ENCODE results near the gene SYCP2L.
"Not testable (repeated sequence)": the region's sequence is repeated elsewhere in the genome, so short reads cannot be mapped to it uniquely, and the experiment has no call there.

The SYCP2L gene

GRCh38 chr6:10981409-10981808 is 94.6 kb downstream of the SYCP2L start:
- H3K23ac ChIP-seq (ENCODE audit: low read length) = no peak overlapping the region
- H3K56ac ChIP-seq (ENCODE audit: low read length) = no peak overlapping the region
- no peak overlapping the region for H2BK15ac ChIP-seq (replicated peaks; ENCODE audit: low read depth)
- H2BK5ac ChIP-seq (ENCODE audit: low read length) = no peak overlapping the region
- no peaks in the 10 kb centered on the region for H3K79me1 ChIP-seq (ENCODE audit: low read length)
- no CpG with 5 or more reads among the region's 1 CpG for WGBS (ENCODE audit: extremely low coverage, insufficient coverage, low lambda C conversion rate)
- no peaks in the 10 kb centered on the region for H3K27me3 ChIP-seq (ENCODE audit: insufficient read depth, low read length, poor library complexity)
- no peaks in the 10 kb centered on the region for H3K79me2 ChIP-seq (ENCODE audit: control insufficient read depth, insufficient read depth, low read length)
- no peak overlapping the region for H4K5ac ChIP-seq (ENCODE audit: low read length)
- H3K4me1 ChIP-seq (ENCODE audit: control insufficient read depth, low read depth, low read length) = no peaks in the 10 kb centered on the region
- H4K8ac ChIP-seq (ENCODE audit: low read depth, low read length) = no peak overlapping the region
- H3K18ac ChIP-seq (ENCODE audit: low read length) = no peak overlapping the region
- no peak for DNase-seq
- H3K4me2 ChIP-seq (ENCODE audit: low read length) = no peak overlapping the region
- H2AK5ac ChIP-seq (ENCODE audit: low read length) = no peak overlapping the region
- no peak overlapping the region for H3K4me3 ChIP-seq (ENCODE audit: low read length)
- no peak overlapping the region for H3K4ac ChIP-seq (ENCODE audit: low read depth, low read length)
- H2BK120ac ChIP-seq (ENCODE audit: low read depth, low read length) = no peak overlapping the region
- H3K36me3 ChIP-seq (ENCODE audit: control insufficient read depth, insufficient read depth, low read length) = no peaks in the 10 kb centered on the region
- no peak overlapping the region for H3K9ac ChIP-seq (ENCODE audit: low read length)
- no peak overlapping the region for H3K27ac ChIP-seq (ENCODE audit: low read depth, low read length)

GRCh38 chr6:10984959-10985358 is 98.1 kb downstream of the SYCP2L start:
- H3K23ac ChIP-seq (ENCODE audit: low read length); H3K18ac ChIP-seq (ENCODE audit: low read length); H3K79me1 ChIP-seq (ENCODE audit: low read length); H3K4ac ChIP-seq (ENCODE audit: low read depth, low read length); H4K8ac ChIP-seq (ENCODE audit: low read depth, low read length); H4K5ac ChIP-seq (ENCODE audit: low read length); H2BK120ac ChIP-seq (ENCODE audit: low read depth, low read length); H3K27ac ChIP-seq (ENCODE audit: low read depth, low read length); H3K9ac ChIP-seq (ENCODE audit: low read length); H3K56ac ChIP-seq (ENCODE audit: low read length); H3K36me3 ChIP-seq (ENCODE audit: control insufficient read depth, insufficient read depth, low read length); DNase-seq; H2BK5ac ChIP-seq (ENCODE audit: low read length); H3K4me1 ChIP-seq (ENCODE audit: control insufficient read depth, low read depth, low read length); H3K4me3 ChIP-seq (ENCODE audit: low read length); H3K79me2 ChIP-seq (ENCODE audit: control insufficient read depth, insufficient read depth, low read length); H3K4me2 ChIP-seq (ENCODE audit: low read length); H2AK5ac ChIP-seq (ENCODE audit: low read length); H2BK15ac ChIP-seq (replicated peaks; ENCODE audit: low read depth); H3K27me3 ChIP-seq (ENCODE audit: insufficient read depth, low read length, poor library complexity): not testable (repeated sequence)
- WGBS (ENCODE audit: extremely low coverage, insufficient coverage, low lambda C conversion rate) = no CpG with 5 or more reads among the region's 2 CpGs

GRCh38 chr6:10989587-10989986 is 102.7 kb downstream of the SYCP2L start:
- no peaks in the 10 kb centered on the region for H3K4me1 ChIP-seq (ENCODE audit: control insufficient read depth, low read depth, low read length)
- no peak overlapping the region for H3K4ac ChIP-seq (ENCODE audit: low read depth, low read length)
- no peak overlapping the region for H3K18ac ChIP-seq (ENCODE audit: low read length)
- no peaks in the 10 kb centered on the region for H3K79me1 ChIP-seq (ENCODE audit: low read length)
- H4K8ac ChIP-seq (ENCODE audit: low read depth, low read length) = no peak overlapping the region
- no peak overlapping the region for H2BK120ac ChIP-seq (ENCODE audit: low read depth, low read length)
- H3K27ac ChIP-seq (ENCODE audit: low read depth, low read length) = no peak overlapping the region
- no peak overlapping the region for H3K4me2 ChIP-seq (ENCODE audit: low read length)
- H2BK15ac ChIP-seq (replicated peaks; ENCODE audit: low read depth) = no peak overlapping the region
- no peak overlapping the region for H4K5ac ChIP-seq (ENCODE audit: low read length)
- no peak overlapping the region for H3K56ac ChIP-seq (ENCODE audit: low read length)
- no peaks in the 10 kb centered on the region for H3K36me3 ChIP-seq (ENCODE audit: control insufficient read depth, insufficient read depth, low read length)
- no peak overlapping the region for H3K4me3 ChIP-seq (ENCODE audit: low read length)
- no peak overlapping the region for H3K9ac ChIP-seq (ENCODE audit: low read length)
- DNase-seq = no peak
- H2AK5ac ChIP-seq (ENCODE audit: low read length) = no peak overlapping the region
- H3K23ac ChIP-seq (ENCODE audit: low read length) = no peak overlapping the region
- H3K27me3 ChIP-seq (ENCODE audit: insufficient read depth, low read length, poor library complexity) = no peaks in the 10 kb centered on the region
- no peaks in the 10 kb centered on the region for H3K79me2 ChIP-seq (ENCODE audit: control insufficient read depth, insufficient read depth, low read length)
- no peak overlapping the region for H2BK5ac ChIP-seq (ENCODE audit: low read length)
- no CpG with 5 or more reads among the region's 15 CpGs for WGBS (ENCODE audit: extremely low coverage, insufficient coverage, low lambda C conversion rate)

- H3K27me3 ChIP-seq (ENCODE audit: insufficient read depth, low read length, poor library complexity) = no peaks in the 10 kb centered on the region
- H2AK5ac ChIP-seq (ENCODE audit: low read length) = no peak overlapping the region
- H3K4me2 ChIP-seq (ENCODE audit: low read length) = no peak overlapping the region
- no peak overlapping the region for H2BK15ac ChIP-seq (replicated peaks; ENCODE audit: low read depth)
- H4K5ac ChIP-seq (ENCODE audit: low read length) = no peak overlapping the region
- no peak overlapping the region for H3K9ac ChIP-seq (ENCODE audit: low read length)
- WGBS (ENCODE audit: extremely low coverage, insufficient coverage, low lambda C conversion rate) = no CpG with 5 or more reads among the region's 2 CpGs
- H3K4me1 ChIP-seq (ENCODE audit: control insufficient read depth, low read depth, low read length) = no peaks in the 10 kb centered on the region
- no peak overlapping the region for H3K4ac ChIP-seq (ENCODE audit: low read depth, low read length)
- no peak overlapping the region for H3K56ac ChIP-seq (ENCODE audit: low read length)
- H4K8ac ChIP-seq (ENCODE audit: low read depth, low read length) = no peak overlapping the region
- H3K4me3 ChIP-seq (ENCODE audit: low read length) = no peak overlapping the region
- no peak overlapping the region for H2BK120ac ChIP-seq (ENCODE audit: low read depth, low read length)
- no peaks in the 10 kb centered on the region for H3K79me2 ChIP-seq (ENCODE audit: control insufficient read depth, insufficient read depth, low read length)
- H2BK5ac ChIP-seq (ENCODE audit: low read length) = no peak overlapping the region
- H3K18ac ChIP-seq (ENCODE audit: low read length) = no peak overlapping the region
- DNase-seq = no peak
- no peak overlapping the region for H3K23ac ChIP-seq (ENCODE audit: low read length)
- H3K79me1 ChIP-seq (ENCODE audit: low read length) = no peaks in the 10 kb centered on the region
- H3K36me3 ChIP-seq (ENCODE audit: control insufficient read depth, insufficient read depth, low read length) = no peaks in the 10 kb centered on the region
- H3K27ac ChIP-seq (ENCODE audit: low read depth, low read length) = no peak overlapping the region
These were observed 104.3 kb downstream of the SYCP2L start for GRCh38 chr6:10991115-10991514.

GRCh38 chr6:10993896-10994295 is 107.0 kb downstream of the SYCP2L start:
- no peak overlapping the region for H3K27ac ChIP-seq (ENCODE audit: low read depth, low read length)
- no peak overlapping the region for H2BK5ac ChIP-seq (ENCODE audit: low read length)
- no peak overlapping the region for H3K4me3 ChIP-seq (ENCODE audit: low read length)
- no peaks in the 10 kb centered on the region for H3K79me1 ChIP-seq (ENCODE audit: low read length)
- H3K27me3 ChIP-seq (ENCODE audit: insufficient read depth, low read length, poor library complexity) = no peaks in the 10 kb centered on the region
- H2BK15ac ChIP-seq (replicated peaks; ENCODE audit: low read depth) = no peak overlapping the region
- no peaks in the 10 kb centered on the region for H3K36me3 ChIP-seq (ENCODE audit: control insufficient read depth, insufficient read depth, low read length)
- no peak overlapping the region for H3K23ac ChIP-seq (ENCODE audit: low read length)
- H2AK5ac ChIP-seq (ENCODE audit: low read length) = no peak overlapping the region
- WGBS (ENCODE audit: extremely low coverage, insufficient coverage, low lambda C conversion rate) = no CpG with 5 or more reads among the region's 8 CpGs
- no peak overlapping the region for H3K18ac ChIP-seq (ENCODE audit: low read length)
- H3K79me2 ChIP-seq (ENCODE audit: control insufficient read depth, insufficient read depth, low read length) = no peaks in the 10 kb centered on the region
- no peak overlapping the region for H3K9ac ChIP-seq (ENCODE audit: low read length)
- no peak overlapping the region for H4K8ac ChIP-seq (ENCODE audit: low read depth, low read length)
- no peaks in the 10 kb centered on the region for H3K4me1 ChIP-seq (ENCODE audit: control insufficient read depth, low read depth, low read length)
- H3K4me2 ChIP-seq (ENCODE audit: low read length) = no peak overlapping the region
- no peak overlapping the region for H3K56ac ChIP-seq (ENCODE audit: low read length)
- no peak overlapping the region for H4K5ac ChIP-seq (ENCODE audit: low read length)
- DNase-seq = no peak
- no peak overlapping the region for H3K4ac ChIP-seq (ENCODE audit: low read depth, low read length)
- H2BK120ac ChIP-seq (ENCODE audit: low read depth, low read length) = no peak overlapping the region

- Histone ChIP-seq H3K4me1 (ENCODE audit: control insufficient read depth, low read depth, low read length) (peaks cover 2% of the 10 kb centered on the region), H3K36me3 (ENCODE audit: control insufficient read depth, insufficient read depth, low read length) (no peaks in the 10 kb centered on the region), H3K18ac (ENCODE audit: low read length) (no peak overlapping the region), H3K79me2 (ENCODE audit: control insufficient read depth, insufficient read depth, low read length) (no peaks in the 10 kb centered on the region), H3K9ac (ENCODE audit: low read length) (no peak overlapping the region), H3K27me3 (ENCODE audit: insufficient read depth, low read length, poor library complexity) (no peaks in the 10 kb centered on the region), H4K8ac (ENCODE audit: low read depth, low read length) (no peak overlapping the region), H2AK5ac (ENCODE audit: low read length) (no peak overlapping the region), H2BK120ac (ENCODE audit: low read depth, low read length) (no peak overlapping the region), H3K27ac (ENCODE audit: low read depth, low read length) (no peak overlapping the region), H3K4me3 (ENCODE audit: low read length) (no peak overlapping the region), H3K4ac (ENCODE audit: low read depth, low read length) (no peak overlapping the region), H2BK5ac (ENCODE audit: low read length) (no peak overlapping the region), H2BK15ac (replicated peaks; ENCODE audit: low read depth) (no peak overlapping the region), H3K23ac (ENCODE audit: low read length) (no peak overlapping the region), H3K56ac (ENCODE audit: low read length) (peak overlapping the region; percentile 6), H4K5ac (ENCODE audit: low read length) (no peak overlapping the region), H3K4me2 (ENCODE audit: low read length) (no peak overlapping the region), H3K79me1 (ENCODE audit: low read length) (no peaks in the 10 kb centered on the region)
- no CpG with 5 or more reads among the region's 4 CpGs for WGBS (ENCODE audit: extremely low coverage, insufficient coverage, low lambda C conversion rate)
- DNase-seq = no peak
These were observed 108.4 kb downstream of the SYCP2L start for GRCh38 chr6:10995114-10995707.

All from mesendoderm (in vitro differentiated cells).